Spleen (tissue), 11 donors: Measurements from ENCODE around the gene FOXO3. TPM values are rescaled to one million over a fixed set of nuclear protein-coding genes. Genes with fewer than 3 reads are reported as not detected.

Experiments used
- DNase-seq: peaks from one replicate; pipeline ENCODE4 v3.0.0-alpha.2; 2020
- H3K27ac ChIP-seq, 8 donors: fragments of 200-600 bp; sonication (generic) in 7 of 8; 1 replicate in 4 of 8; 2 replicates in 4 of 8; pipeline versions ENCODE4 v1.5.0 to v1.8.0; 2016 to 2021; ENCODE audit warnings: inconsistent platforms in 4 of 8, mild to moderate bottlenecking in 4 of 8, moderate library complexity in 1 of 8
- H3K27me3 ChIP-seq, 7 donors: fragments of 200-600 bp; sonication (generic) in 6 of 7; replicated peaks in 1 of 7; 1 replicate in 4 of 7; 2 replicates in 3 of 7; pipeline versions ENCODE4 v1.5.0 to v1.8.0; 2016 to 2021; ENCODE audit warnings: inconsistent platforms in 3 of 7, mild to moderate bottlenecking in 1 of 7
- H3K36me3 ChIP-seq, 6 donors: fragments of 200-600 bp; sonication (generic) in 5 of 6; 1 replicate in 4 of 6; 2 replicates in 2 of 6; pipeline versions ENCODE4 v1.5.0 to v1.8.0; 2016 to 2021; ENCODE audit warnings: inconsistent platforms in 2 of 6
- H3K4me1 ChIP-seq, 6 donors: fragments of 200-600 bp; sonication (generic) in 5 of 6; 1 replicate in 3 of 6; 2 replicates in 3 of 6; pipeline versions ENCODE4 v1.5.0 to v1.8.0; 2016 to 2021; ENCODE audit warnings: inconsistent platforms in 3 of 6
- H3K4me3 ChIP-seq, 8 donors: fragments of 200-600 bp; sonication (generic) in 7 of 8; 1 replicate in 4 of 8; 2 replicates in 4 of 8; pipeline versions ENCODE4 v1.5.0 to v1.8.0; 2016 to 2021; ENCODE audit warnings: inconsistent platforms in 4 of 8, mild to moderate bottlenecking in 4 of 8, moderate library complexity in 2 of 8
- H3K9me3 ChIP-seq, 8 donors: fragments of 200-600 bp; sonication (generic) in 7 of 8; 1 replicate in 4 of 8; 2 replicates in 4 of 8; pipeline versions ENCODE4 v1.5.0 to v1.8.0; 2016 to 2021; ENCODE audit warnings: inconsistent platforms in 4 of 8
- CTCF ChIP-seq, 11 experiments: fragments of 200-600 bp in 7 of 11; fragments of 450-650 bp in 4 of 11; sonication (generic) in 4 of 11; IDR thresholded peaks in 8 of 11; conservative IDR thresholded peaks in 3 of 11; 1 replicate in 7 of 11; 2 replicates in 4 of 11; pipeline versions ENCODE4 v1.4.0 to v1.8.0; 2016 to 2021; ENCODE audit warnings: antibody characterized with exemption in 11 of 11, inconsistent platforms in 4 of 11, mild to moderate bottlenecking in 1 of 11
- POLR2A ChIP-seq, 3 donors: fragments of 450-650 bp; IDR thresholded peaks; one replicate each; pipeline ENCODE4 v1.5.1; 2017; ENCODE audit warnings: antibody characterized with exemption in 3 of 3, mild to moderate bottlenecking in 1 of 3
- POLR2AphosphoS5 ChIP-seq, 3 donors: sonication (generic); formaldehyde crosslinking; IDR thresholded peaks; one replicate each; pipeline ENCODE4 v1.5.1; 2017; ENCODE audit warnings: antibody characterized with exemption in 3 of 3
- WGBS, 5 donors: extraction: QIAGEN DNeasy Blood & Tissue Kit in 3 of 5; methylation state at CpG; one replicate each; pipeline versions ENCODE4 v1.1.5 to v1.1.7; 2013 to 2018; 5-methylcytosine and 5-hydroxymethylcytosine counted together
- intact Hi-C: fragments of 100-400 bp; cut with DNase I; formaldehyde crosslinking; loops from one replicate; pipeline ENCODE4 v1.15.0; 2023; ENCODE audit warnings: low total_unique reads
- polyA plus RNA-seq, 3 donors: library from polyadenylated mRNA; stranded (reverse); fragments of 200-250 nt; gene quantifications; one replicate each; pipeline ENCODE4 v1.2.1, GENCODE V29; 2013
- total RNA-seq, 7 donors: library from RNA; depleted of rRNA in 3 of 7; stranded (reverse); fragments of >200 nt in 3 of 7; fragmentation: NEBNext Ultra II Directional in 4 of 7; extraction: Animal tissue kit (Norgen Biotek cat#: 25700) in 4 of 7; gene quantifications; one replicate each; pipeline versions ENCODE4 v1.1.0 to v1.2.1, GENCODE V29; 2016 to 2021
- donor health status: healthy with polysubstance abuse.
- donor health status: DM: no; HTN: no; CAD: no; lungs with moderate emphysema.
- donor health status: DM: no; HTN: no; CAD: no.
- donor health status: Bipolar disorder and iron deficiency.
- donor health status: healthy.
- donor health status: DM: no; HTN: no; CAD: no.
- donor health status: DM: yes; HTN: yes; CAD: no.

Gene FOXO3
- total and polyA plus RNA-seq, 10 donors = 9.4 to 86.9 (median 67.0) TPM

GRCh38 chr6:108523697-108524096 is 37.0 kb upstream of the FOXO3 start:
- TF ChIP-seq POLR2A (IDR thresholded peaks at IDR 0.05) = no peak
- no peak for TF ChIP-seq CTCF (IDR thresholded peaks at IDR 0.05 in 8 of 11, conservative IDR thresholded peaks at IDR 0.05 in 3 of 11)
- TF ChIP-seq POLR2AphosphoS5 (IDR thresholded peaks at IDR 0.05) = no peak
- intact Hi-C loops = no loop called here

GRCh38 chr6:108524528-108525248 is 36.0 kb upstream of the FOXO3 start:
- 85 to 92% (median 90%) methylated on average over 5 of the region's 5 CpGs for WGBS, 5 donors
- Histone ChIP-seq H3K4me1 (no peaks in the 10 kb centered on the region), H3K9me3 (no peaks in the 10 kb centered on the region), H3K4me3 (no peak overlapping the region), H3K36me3 (peaks cover 0 to 34% (median 6%) of the 10 kb centered on the region in 6 donors), H3K27ac (no peak overlapping the region), H3K27me3 (no peaks in the 10 kb centered on the region)
- intact Hi-C loops = loop anchor here (5.0 kb wide), 2 partner anchors 412 to 547 kb away; no protein-coding TSS in a partner anchor
- TF ChIP-seq POLR2A (IDR thresholded peaks at IDR 0.05) (no peak), POLR2AphosphoS5 (IDR thresholded peaks at IDR 0.05) (no peak), CTCF (IDR thresholded peaks at IDR 0.05 in 8 of 11, conservative IDR thresholded peaks at IDR 0.05 in 3 of 11) (no peak)
- DNase-seq = no peak

More at GRCh38 chr6:108523697-108524096, 37.0 kb upstream of the FOXO3 start:
- H3K4me3 ChIP-seq = no peak overlapping the region
- H3K27me3 ChIP-seq = no peaks in the 10 kb centered on the region
- no peaks in the 10 kb centered on the region for H3K9me3 ChIP-seq
- WGBS, 5 donors = 75 to 89% (median 86%) methylated on average over 2 of the region's 2 CpGs
- H3K4me1 ChIP-seq = no peaks in the 10 kb centered on the region
- no peak overlapping the region for H3K27ac ChIP-seq
- peaks cover 0 to 37% (median 6%) of the 10 kb centered on the region in 6 donors for H3K36me3 ChIP-seq
- DNase-seq = no peak

GRCh38 chr6:108526739-108527174 is 34.0 kb upstream of the FOXO3 start:
- H3K9me3 ChIP-seq = no peaks in the 10 kb centered on the region

More at GRCh38 chr6:108526739-108527174, 34.0 kb upstream of the FOXO3 start:
- Histone ChIP-seq H3K4me1 (no peaks in the 10 kb centered on the region), H3K4me3 (no peak overlapping the region), H3K27me3 (no peaks in the 10 kb centered on the region), H3K36me3 (peaks cover 0 to 16% (median 6%) of the 10 kb centered on the region in 6 donors), H3K27ac (no peak overlapping the region)
- 72 to 83% (median 81%) methylated on average over 5 to 7 of the region's 7 CpGs for WGBS, 5 donors
- intact Hi-C loops = loop anchor here (5.0 kb wide), 2 partner anchors 414 to 549 kb away; no protein-coding TSS in a partner anchor
- no peak for DNase-seq
- no peak for TF ChIP-seq POLR2A (IDR thresholded peaks at IDR 0.05)
- TF ChIP-seq CTCF (IDR thresholded peaks at IDR 0.05 in 8 of 11, conservative IDR thresholded peaks at IDR 0.05 in 3 of 11) = peak; percentile 58 to 85 (median 72)
